ENCODE results near the gene ZNF771.

Gene ZNF771

DNA sequence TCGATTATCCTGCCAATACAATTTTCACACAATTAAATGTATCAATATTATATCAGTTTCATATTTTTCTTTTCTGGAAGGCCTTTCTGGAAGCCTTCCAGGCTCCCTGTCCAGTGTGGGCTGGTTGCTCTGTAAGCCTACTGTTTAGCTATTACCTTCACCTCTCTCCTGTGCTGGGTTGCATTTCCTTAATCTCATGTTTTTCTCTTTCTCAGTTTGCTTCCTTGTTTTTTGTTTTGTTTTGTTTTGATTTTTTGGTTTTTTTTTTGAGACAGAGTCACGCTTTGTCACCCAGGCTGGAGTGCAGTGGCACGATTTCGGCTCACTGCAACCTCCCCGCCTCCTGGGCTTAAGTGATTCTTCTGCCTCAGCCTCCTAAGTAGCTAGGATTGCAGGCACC, 31.4 kb downstream of the ZNF771 start:
- H3K79me2 ChIP-seq (ENCODE audit: insufficient read depth, low read length) = peaks cover 9% of the 10 kb centered on the region
- no peaks in the 10 kb centered on the region for H3K9me2 ChIP-seq (replicated peaks; ENCODE audit: insufficient read depth, low read length)
- H3K27me3 ChIP-seq (ENCODE audit: low read length) = no peaks in the 10 kb centered on the region
- peaks cover 34% of the 10 kb centered on the region for H3F3A ChIP-seq (ENCODE audit: insufficient read depth)
- H3K4me3 ChIP-seq (ENCODE audit: insufficient read depth, low read length, poor library complexity, severe bottlenecking) = no peak overlapping the region
- peaks cover 4% of the 10 kb centered on the region; the same call in 1 of the 2 replicates for H4K20me1 ChIP-seq (ENCODE audit: low read depth, low read length)
- H3K9me3 ChIP-seq (ENCODE audit: insufficient read depth, low read length) = no peaks in the 10 kb centered on the region
- no peak for TF ChIP-seq EZH2phosphoT487 (conservative IDR thresholded peaks at IDR 0.05; ENCODE audit: low read length)
- TF ChIP-seq, protein P1, sequence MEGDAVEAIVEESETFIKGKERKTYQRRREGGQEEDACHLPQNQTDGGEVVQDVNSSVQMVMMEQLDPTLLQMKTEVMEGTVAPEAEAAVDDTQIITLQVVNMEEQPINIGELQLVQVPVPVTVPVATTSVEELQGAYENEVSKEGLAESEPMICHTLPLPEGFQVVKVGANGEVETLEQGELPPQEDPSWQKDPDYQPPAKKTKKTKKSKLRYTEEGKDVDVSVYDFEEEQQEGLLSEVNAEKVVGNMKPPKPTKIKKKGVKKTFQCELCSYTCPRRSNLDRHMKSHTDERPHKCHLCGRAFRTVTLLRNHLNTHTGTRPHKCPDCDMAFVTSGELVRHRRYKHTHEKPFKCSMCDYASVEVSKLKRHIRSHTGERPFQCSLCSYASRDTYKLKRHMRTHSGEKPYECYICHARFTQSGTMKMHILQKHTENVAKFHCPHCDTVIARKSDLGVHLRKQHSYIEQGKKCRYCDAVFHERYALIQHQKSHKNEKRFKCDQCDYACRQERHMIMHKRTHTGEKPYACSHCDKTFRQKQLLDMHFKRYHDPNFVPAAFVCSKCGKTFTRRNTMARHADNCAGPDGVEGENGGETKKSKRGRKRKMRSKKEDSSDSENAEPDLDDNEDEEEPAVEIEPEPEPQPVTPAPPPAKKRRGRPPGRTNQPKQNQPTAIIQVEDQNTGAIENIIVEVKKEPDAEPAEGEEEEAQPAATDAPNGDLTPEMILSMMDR (IDR thresholded peaks at IDR 0.05; ENCODE audit: insufficient read depth, low read length, poor library complexity, severe bottlenecking) = no peak
- H3K4me2 ChIP-seq (ENCODE audit: low read depth, low read length, poor library complexity, severe bottlenecking) = no peak overlapping the region
- H3K9ac ChIP-seq (ENCODE audit: low read length) = no peak overlapping the region
- H3K36me3 ChIP-seq (ENCODE audit: low read length) = peaks cover 9% of the 10 kb centered on the region
- no peak overlapping the region for H2AFZ ChIP-seq (ENCODE audit: low read depth, low read length, severe bottlenecking)
- no peak overlapping the region for H3K27ac ChIP-seq (ENCODE audit: low read depth, low read length)

DNA sequence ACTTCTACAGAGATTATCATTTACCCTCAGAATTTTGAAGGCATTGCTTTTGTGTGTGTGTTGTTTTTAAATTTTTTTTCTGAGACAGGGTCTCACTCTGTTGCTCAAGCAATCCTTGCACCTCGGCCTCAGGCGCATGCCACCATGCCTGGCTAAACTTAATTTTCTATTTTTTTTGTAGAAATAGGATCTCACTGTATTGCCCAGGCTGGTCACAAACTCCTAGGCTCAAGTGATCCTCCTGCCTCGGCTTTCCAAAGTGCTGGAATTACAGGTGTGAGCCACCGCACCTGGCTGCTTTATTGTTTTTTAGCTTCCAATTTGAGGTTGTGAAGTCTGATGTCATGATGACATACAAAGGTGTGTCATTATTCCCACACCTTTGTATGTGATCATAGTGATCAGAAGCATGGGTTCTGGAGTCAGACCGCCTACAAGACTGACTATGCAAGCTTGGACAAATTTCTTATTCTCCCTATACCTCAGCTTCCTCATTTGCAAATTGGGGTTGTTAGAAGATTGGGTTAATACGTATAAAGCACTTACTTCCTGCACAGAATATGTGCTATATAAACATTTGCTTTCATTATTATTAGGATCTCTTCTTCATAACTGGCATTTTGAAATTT, 32.4 kb downstream of the ZNF771 start:
- no peaks in the 10 kb centered on the region for H3K9me2 ChIP-seq (replicated peaks; ENCODE audit: insufficient read depth, low read length)
- H3K9me3 ChIP-seq (ENCODE audit: insufficient read depth, low read length) = no peaks in the 10 kb centered on the region
- H3K9ac ChIP-seq (ENCODE audit: low read length) = no peak overlapping the region
- H3K36me3 ChIP-seq (ENCODE audit: low read length) = peaks cover 19% of the 10 kb centered on the region
- TF ChIP-seq, protein P1 (IDR thresholded peaks at IDR 0.05; ENCODE audit: insufficient read depth, low read length, poor library complexity, severe bottlenecking) = no peak
- no peak for TF ChIP-seq EZH2phosphoT487 (conservative IDR thresholded peaks at IDR 0.05; ENCODE audit: low read length)
- H3K4me2 ChIP-seq (ENCODE audit: low read depth, low read length, poor library complexity, severe bottlenecking) = peak overlapping the region; percentile 24
- H3K4me3 ChIP-seq (ENCODE audit: insufficient read depth, low read length, poor library complexity, severe bottlenecking) = no peak overlapping the region
- no peaks in the 10 kb centered on the region for H3K27me3 ChIP-seq (ENCODE audit: low read length)
- H4K20me1 ChIP-seq (ENCODE audit: low read depth, low read length) = peaks cover 14% of the 10 kb centered on the region; the same call in 1 of the 2 replicates
- peaks cover 19% of the 10 kb centered on the region for H3K79me2 ChIP-seq (ENCODE audit: insufficient read depth, low read length)
- H3F3A ChIP-seq (ENCODE audit: insufficient read depth) = peaks cover 44% of the 10 kb centered on the region
- no peak overlapping the region for H2AFZ ChIP-seq (ENCODE audit: low read depth, low read length, severe bottlenecking)
- H3K27ac ChIP-seq (ENCODE audit: low read depth, low read length) = peak overlapping the region; percentile 37

DNA sequence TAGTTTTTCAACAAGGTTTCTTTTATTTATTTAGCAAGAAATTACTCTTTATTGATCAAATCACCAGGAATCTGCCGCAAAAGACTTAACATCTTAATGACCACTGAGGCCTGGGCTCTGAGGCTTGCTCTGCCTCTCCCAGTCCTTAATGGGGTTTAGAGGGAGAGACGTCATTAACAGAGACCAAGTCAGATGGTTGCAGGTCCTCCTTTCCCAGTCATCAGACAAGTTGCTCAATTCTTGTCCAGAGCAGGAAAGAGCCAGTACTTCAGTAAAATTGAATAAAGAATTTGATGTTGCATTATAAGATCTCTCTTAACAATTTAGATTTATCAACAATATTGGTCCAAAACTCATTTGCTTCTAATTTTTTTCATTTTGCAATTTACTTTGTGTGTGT, 36.2 kb downstream of the ZNF771 start:
- Histone ChIP-seq H2AFZ (ENCODE audit: low read depth, low read length, severe bottlenecking) (no peak overlapping the region), H3K27me3 (ENCODE audit: low read length) (no peaks in the 10 kb centered on the region), H3K4me2 (ENCODE audit: low read depth, low read length, poor library complexity, severe bottlenecking) (peak overlapping the region; percentile 91), H3K4me3 (ENCODE audit: insufficient read depth, low read length, poor library complexity, severe bottlenecking) (peak overlapping the region; percentile 81), H3K9me2 (replicated peaks; ENCODE audit: insufficient read depth, low read length) (no peaks in the 10 kb centered on the region), H3K27ac (ENCODE audit: low read depth, low read length) (peak overlapping the region; percentile 6; the same call in 1 of the 2 replicates), H3K9me3 (ENCODE audit: insufficient read depth, low read length) (no peaks in the 10 kb centered on the region), H3K79me2 (ENCODE audit: insufficient read depth, low read length) (peaks cover 28% of the 10 kb centered on the region), H3K36me3 (ENCODE audit: low read length) (peaks cover 23% of the 10 kb centered on the region), H3F3A (ENCODE audit: insufficient read depth) (peaks cover 49% of the 10 kb centered on the region), H3K9ac (ENCODE audit: low read length) (peak overlapping the region; percentile 84), H4K20me1 (ENCODE audit: low read depth, low read length) (peaks cover 17% of the 10 kb centered on the region; the same call in 1 of the 2 replicates)
- TF ChIP-seq, protein P1 (IDR thresholded peaks at IDR 0.05; ENCODE audit: insufficient read depth, low read length, poor library complexity, severe bottlenecking) = no peak
- no peak for TF ChIP-seq EZH2phosphoT487 (conservative IDR thresholded peaks at IDR 0.05; ENCODE audit: low read length)

All from SU-DHL-6 (cell line).